Pons (tissue), 1 donor: Measurements from ENCODE around the gene GUCA1A.

Source experiments
- DNase-seq: peaks from one replicate; pipeline ENCODE4 v3.0.0-alpha.2; 2016; ENCODE audit warnings: low spot score

GUCA1A gene

DNA sequence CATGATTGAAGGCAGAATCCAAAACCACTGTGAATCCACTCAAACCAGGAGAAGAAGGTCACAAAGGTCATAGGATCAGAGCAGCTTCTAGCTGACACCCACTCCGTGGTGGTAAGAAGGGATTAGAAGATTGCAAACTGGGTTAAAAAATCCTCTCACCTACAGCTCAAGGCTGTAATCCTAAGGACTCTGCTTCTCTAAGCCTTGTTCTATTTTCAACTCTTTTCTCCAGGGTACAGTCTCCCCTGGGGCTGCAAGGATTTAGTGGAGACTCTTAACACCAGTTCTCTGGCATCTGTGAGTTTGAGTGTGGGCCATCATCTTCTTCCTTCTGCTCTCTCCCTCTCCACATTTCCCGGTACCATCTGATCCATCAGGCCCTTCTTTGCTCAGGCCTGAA is at the start of gene GUCA1A:
GUCA1A (plus strand) TSS at position 264 of the 400 bp plus-strand sequence. CDS start 250 bp downstream, outside the sequence.
- DNase-seq = no peak

DNA sequence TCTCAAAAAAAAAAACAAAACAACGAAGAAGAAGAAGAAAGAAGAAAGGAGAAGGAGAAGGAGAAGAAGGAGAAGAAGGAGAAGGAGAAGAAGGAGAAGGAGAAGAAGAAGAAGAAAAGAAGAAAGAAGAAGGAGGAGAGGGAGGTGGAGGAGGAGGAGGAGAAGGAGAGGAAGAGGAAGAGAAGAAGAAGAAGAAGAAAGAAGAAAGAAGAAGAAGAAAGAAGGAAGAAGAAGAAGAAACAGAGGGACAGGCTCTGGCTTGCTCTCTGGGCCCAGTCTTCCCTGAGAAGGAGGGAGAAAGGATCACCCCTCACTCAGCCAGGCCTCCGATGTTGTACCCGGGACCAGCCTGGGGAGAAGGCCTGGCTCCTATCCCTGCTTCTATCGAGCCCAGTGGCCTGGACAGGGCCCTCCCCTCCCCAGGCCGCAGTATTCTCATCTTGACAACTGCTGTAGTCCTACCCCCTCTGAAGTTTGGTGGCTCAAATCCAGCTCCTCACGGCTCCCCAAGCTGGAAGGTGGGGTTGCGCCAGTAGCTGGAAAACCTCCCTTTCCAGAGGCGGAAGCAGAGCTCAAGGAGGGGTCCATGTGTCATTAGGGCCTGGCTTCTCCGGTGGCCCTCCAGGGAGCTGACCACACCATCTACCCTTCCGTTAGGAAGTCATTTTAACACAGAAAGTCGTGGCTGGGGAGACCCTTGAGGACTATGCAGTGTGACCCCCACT is 49.6 kb upstream of the GUCA1A start:
- DNase-seq = no peak

DNA sequence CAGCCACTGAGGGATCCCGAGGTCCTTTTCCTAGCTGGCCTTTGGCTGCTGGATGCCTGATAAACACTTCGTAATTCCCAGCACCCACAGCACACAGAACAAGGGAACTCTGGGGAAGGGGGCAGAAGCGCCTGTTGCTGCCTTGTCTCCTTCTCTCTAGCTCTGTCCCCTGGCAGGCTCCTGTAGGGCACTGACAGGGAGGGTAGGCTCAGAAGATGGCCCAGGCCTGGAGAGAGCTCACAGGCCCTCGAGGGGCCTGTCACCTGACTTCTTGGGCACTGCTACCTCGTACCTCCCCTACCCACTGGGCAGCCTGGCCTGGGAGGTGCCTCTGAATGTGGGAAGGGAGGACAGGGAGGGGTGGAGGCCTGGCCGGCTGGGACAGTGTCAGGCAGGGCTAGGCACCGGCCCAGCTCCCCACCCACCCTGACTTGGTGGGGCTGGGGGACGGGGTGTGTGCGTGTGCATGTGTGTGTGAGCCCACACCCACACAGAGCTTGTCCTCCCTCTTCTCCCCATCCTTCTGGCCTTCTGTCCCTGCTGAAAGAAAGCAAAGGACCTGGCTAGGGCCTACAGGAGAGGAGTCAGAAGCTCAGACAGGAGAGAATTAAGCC is 48.8 kb upstream of the GUCA1A start:
- no peak for DNase-seq

DNA sequence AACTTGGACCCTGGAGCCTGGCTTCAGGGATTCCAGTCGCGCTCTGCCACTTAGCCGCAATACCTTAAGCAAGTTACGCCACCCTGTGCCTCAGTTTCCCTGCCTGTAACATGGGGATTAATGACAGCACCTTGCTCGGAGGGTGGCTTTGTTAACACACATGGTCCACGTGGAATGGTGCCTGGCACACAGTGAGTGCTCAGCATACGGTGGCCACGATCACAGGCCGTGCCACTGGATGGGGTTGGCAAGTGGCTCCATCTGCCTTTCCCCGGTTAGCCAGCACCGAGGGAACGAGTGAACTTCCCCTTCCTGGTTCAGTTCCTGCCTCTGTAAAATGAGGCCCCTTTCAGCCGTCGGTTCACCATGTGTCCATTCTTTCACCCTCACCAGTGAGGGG is 47.9 kb upstream of the GUCA1A start:
- no peak for DNase-seq

DNA sequence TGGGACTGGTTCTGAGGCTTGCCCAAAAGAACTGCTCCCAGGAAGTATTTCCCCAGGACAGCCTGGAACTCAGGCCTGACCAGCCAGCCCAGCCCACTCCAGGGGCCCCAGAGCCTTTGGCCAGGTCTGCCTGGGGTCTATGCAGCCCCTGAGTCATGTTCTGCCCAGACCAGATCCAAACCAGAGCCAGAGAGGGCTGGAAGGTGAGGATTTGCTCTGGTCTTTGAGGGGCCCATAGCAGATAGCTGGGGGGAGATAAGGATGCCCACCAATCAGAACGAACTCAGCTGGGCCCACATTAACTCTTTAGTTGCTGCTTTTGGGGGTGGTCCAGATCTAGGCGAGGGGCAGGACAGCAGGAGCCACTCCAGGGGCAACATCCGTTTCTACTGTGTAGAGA is 47.5 kb upstream of the GUCA1A start:
- no peak for DNase-seq

DNA sequence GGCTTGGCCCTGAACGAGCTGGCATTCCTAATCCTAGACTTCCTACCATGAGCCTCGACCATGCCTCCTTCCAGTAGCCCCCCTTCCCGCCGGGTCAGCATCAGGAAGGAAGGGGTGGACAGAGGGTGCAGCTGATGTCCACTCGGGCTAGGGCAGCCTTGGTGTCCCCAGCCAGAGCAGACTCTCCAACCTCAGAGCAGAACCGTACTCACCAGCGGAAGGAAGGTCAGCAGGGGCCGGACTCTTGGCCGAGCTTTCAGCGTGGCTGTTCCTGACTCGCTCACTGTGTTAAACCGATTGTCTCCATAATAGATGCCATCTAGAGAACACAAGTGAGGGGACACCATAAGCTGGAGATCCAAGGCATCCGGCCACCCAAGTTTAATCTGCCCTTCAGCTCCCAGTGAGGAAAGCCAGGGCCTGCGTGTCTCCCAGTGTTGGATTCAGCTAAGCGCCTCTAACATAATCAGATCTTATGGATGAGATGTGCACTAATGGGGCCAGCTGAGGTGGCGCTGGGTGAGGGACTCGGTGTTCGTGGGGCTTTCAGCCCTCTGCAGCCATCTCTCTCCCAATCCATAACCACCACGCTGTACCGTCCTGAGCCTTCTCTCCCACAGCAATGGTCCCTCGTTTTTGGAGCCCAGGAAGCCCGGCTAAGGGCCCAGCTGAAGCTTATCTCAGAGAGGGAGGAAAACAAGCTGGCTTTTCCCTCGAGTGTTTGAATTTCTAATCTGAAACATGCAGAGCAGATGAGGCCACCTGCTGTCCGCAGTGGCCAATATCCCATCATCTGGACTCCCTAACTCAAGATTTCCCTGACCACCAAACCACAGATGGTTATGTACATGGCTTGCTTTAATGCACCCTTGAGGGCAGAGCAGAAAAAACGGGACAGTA is 44.5 kb upstream of the GUCA1A start:
- DNase-seq = no peak

DNA sequence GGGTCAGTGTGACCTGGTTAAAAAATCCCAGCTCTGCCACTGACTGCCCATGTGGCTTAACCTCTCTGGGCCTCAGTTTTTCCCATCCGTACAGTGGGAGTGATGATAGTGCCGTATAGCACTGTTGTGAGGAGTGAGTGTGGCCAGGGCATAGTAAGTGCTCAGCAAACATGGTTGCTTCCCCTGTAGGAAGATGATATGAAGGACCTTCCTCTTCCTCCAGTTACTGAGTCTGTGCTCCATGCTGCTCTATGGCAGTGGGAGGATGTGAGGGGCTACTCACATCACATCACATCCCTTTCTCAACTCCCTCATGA is 43.8 kb upstream of the GUCA1A start:
- no peak for DNase-seq

DNA sequence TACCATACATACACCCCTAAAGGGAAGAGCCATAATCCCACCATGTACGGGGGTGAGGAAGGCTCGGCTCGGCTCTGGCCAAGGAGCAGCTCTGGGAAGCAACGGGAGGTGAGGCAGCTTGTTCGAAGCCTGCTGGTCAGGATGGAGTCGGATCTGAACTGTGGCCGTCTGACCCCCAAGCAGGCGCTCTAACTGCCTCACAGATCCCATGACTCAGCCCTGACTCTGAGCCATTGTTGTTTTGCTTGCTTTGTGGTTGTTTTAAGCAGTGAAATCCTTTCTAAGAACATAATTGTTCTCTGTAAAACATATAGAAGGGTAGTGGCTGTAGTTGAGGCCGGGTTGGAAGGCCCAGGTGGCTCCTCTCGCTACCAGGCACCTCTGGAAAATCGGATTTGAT is 41.6 kb upstream of the GUCA1A start:
- no peak for DNase-seq

DNA sequence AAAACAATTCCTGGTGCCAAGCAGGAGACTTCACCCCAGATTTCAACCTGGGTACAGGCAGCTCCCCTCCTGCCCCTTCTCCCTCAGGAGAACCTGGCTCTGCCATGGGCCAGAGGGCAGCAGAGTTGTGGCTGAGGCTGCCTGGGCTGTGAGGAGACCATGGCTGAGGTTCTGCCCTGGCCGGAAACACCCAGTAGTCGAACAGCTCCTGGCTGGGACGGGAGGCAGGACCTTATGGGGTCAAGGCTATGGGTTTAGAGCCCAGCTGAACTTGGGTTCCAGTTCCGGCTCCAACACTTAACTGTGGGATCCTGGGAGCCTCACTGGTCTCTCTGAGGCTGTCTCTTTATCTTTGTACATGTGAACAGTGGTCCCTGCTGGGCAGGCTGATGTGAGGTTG is 39.2 kb upstream of the GUCA1A start:
- no peak for DNase-seq

DNA sequence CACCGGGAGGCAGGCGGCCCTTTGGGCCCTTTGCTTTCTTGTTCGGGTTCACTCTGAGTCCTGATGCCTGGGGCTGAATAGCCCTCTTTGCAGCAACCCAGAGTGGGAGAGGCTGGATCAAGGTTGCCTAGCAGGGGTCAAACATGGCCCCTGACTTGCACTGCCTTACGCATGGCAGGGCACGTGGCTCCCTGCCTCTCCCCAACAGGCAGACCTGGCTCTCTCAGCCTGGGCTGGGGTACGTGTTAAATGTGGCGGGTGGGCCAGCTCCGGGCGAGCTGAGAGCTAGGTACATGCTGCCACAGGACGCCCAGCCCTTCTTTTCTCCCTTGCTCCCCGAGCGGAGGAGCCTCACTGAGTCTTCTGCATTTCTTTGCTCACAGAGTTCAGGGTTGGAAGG is 38.0 kb upstream of the GUCA1A start:
- no peak for DNase-seq

DNA sequence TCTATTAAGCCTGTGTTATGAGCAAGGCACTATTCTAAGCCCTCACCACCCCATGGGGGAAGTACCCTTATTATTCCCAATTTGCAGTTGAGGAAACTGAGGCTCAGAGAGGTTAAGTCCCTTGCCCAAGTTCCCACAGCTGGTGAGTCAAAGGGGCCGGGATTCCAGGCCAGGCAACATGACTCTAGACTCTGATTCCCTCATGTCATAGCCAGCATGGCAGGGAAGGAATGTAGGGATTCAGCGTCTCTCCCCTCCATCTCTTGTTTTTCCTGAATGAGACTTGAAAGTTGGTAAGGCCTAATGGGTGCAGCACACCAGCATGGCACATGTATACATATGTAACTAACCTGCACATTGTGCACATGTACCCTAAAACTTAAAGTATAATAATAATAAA is 37.4 kb upstream of the GUCA1A start:
- DNase-seq = no peak

DNA sequence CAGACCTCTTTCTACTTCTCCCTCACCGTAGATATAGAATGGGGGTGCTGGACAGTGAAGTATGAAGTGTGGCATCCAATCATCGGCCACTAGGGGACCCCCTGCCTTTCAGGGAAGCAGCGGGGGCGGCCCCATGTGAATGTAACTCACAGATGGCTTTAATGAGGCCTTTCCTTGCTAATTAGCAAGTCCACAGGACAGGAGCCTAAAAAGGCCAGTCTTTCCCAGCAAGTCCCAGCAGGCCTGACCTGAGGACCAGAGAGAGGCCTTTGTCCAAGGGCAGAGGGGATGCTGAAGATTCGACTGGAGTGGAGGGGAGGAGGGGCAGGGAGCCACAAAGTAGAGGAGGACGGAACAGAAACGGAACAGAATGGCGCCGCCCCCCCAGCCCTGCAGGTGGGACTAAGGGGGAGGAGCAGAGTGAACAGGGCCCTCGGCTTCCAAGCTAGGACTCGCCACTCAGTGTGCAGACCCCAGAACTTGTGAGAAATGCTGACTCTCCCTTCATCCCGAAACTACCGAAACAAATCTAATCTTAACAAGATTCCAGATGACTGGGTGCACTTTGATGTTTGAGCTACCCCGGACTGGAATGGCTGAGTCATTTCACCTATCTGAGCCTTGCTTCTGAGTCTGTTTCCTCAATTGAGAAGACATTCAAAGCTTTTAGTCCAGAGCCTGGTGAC is 36.5 kb upstream of the GUCA1A start:
- DNase-seq = no peak

DNA sequence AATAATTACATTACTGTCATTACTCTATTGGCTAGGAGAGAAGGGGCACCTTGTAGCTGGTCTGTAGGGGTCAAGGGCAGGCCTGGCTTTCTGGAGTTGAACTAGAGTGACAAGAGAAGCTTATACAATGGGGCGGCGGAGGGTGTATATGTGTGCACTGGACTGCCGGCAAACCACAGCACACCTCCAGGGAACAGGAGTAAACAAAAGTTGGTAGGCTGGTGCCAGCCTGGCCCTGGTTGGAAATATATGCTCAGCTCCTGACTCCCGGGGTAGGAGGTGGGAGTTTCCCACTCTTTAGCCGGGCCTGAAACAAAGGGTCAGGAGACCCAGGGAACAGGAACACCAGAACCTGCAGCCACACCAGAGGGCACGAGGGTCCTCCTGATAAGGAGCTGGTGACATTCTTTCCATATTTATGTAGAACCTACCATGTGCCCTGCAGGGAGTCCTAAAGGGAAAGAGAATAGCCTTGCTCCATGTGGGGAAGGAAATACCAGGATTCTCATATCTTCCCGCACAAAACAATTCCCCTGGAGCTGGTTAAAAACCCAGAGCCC is 35.9 kb upstream of the GUCA1A start:
- DNase-seq = no peak

DNA sequence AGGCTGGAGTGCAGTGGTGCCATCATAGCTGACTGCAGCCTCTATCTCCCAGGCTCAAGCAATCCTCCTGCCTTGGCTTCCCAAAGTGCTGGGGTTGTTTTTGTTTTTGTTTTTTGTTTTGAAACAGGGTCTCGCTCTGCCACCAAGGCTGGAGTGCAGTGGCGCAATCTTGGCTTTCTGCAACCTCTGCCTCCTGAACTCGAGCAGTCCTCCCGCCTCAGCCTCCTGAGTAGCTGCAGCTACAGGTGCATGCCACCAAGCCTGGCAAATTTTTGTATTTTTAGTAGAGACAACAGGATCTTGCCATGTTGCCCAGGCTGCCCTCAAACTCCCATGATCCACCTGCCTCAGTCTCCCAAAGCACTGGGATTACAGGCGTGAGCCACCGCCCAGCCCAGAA is 35.0 kb upstream of the GUCA1A start:
- no peak for DNase-seq

DNA sequence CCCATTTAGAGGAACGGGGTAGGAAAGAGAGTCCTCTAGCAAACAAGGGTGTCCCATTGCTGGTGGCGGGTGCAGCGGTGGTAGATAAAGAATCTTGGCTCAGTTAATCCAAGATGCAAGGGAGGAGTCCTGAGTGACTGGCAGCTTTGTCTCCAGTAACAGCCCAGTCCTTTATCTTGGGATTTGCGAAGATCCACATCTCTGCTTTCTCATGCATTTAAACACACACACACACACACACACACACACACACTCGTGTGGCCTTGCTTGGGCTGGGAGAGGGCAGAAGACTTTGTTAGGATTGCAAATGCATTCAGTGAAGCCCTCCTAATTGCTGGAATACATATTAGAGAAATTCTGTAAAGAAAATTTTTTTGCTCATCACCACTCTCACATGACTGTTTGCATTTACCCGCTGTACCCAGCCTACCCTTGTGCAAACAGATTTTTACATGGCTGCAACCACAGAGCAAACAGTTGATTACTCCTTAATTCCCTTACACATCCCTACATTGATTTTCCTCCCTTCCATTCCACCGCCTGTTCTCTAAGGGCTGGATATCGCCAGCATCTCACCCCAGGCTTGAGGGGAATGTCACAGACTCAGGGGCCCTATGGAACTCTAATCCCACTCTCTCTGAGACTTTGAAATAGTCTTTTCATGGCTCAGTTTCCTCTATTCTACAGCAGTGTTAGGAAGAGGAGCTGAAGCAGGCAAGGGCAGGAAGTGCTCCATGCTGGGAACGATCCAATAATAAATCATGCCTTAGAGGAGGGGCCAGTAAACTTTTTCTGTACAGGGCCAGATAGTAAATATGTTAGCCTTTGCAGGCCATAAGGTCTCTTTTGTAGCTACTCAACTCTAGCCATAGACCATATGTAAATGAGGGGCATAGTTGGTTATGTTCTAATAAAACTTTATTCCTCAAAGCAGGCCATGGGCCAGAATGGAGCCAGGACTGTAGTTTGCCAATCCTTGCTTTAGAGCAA is 34.2 kb upstream of the GUCA1A start:
- no peak for DNase-seq

DNA sequence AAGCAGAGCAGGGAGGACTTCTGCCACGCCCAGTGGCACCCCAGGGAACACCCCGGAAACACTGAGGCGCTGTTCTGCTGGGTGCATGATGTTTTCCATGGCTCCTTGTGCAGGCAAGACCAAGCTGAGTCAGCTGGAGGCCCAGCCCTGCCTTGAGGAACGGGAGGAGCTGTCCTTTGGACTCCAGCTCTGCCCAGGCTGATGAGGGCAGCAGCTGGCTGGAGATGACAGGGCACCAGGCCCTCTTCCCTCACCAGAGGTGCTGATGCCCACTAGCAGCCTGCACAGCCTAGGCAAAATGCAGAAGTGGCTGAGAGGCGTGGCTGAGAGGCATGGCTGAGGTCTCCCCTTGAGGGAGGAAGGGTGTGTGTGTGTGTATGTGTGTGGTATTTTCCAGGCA is 33.1 kb upstream of the GUCA1A start:
- DNase-seq = no peak

DNA sequence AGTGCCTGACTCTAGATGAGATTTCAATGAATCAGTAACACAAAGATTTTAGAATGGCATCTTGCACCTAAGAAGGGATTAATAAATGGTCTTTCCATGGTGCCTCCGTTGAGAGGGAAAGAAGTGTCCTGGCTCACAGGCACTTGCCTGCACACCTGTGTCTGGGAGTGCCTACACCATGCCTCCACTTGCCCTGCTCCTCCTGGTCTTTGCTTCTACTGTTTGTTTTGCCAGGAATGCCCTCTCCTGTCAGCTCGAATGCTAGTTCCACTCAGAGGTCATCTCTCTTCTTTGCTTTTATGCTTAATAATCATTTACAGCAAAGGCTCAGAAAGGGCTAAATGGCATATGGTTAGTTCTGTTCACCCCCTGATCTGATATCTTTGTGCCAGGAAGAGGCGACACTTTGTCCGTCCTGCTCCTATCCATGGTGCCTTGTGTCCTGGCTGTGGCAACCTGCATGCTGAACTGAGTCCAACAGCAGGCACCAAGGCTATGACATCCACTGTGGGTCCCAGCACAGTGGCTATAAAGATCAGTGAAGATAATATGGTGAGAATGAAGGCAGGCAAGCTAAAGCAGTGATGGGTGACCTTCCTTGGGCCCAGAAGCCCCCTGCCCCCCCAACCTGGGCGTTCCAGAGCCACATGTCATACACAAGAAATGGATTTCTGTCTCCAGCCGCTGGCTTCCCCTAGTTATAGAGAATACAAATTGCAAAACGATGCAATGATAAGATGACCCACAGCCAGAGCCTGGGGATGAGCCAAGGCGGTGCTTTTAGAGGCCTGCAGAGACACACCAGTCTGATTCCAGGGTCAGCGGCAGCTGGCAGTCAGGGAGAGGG is 32.2 kb upstream of the GUCA1A start:
- no peak for DNase-seq

DNA sequence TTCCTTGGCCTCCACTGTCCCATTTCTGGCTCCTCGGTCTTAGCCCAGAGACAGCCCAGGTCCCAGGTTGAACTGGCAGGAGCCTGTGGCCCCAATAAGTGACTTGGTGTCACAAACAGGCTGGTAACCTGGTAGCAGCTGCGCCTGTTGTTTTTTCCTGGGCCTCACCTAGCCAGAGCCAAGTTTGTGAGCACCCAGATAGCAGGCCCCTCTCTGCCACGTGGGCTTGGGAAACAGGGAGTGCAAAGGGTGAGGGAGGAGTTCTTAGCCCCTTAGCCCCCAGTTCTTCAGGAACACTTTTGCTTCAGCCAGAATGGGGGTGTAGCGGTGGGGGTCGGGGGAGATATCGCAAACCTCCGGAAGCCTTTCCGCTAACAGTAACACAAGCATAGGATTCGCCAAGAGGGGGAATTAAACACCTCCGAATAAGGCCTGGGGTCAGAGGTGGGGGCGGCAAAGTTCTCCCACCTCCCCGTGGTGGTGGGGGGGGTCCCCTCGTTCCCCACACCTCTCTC is 31.5 kb upstream of the GUCA1A start:
- no peak for DNase-seq

DNA sequence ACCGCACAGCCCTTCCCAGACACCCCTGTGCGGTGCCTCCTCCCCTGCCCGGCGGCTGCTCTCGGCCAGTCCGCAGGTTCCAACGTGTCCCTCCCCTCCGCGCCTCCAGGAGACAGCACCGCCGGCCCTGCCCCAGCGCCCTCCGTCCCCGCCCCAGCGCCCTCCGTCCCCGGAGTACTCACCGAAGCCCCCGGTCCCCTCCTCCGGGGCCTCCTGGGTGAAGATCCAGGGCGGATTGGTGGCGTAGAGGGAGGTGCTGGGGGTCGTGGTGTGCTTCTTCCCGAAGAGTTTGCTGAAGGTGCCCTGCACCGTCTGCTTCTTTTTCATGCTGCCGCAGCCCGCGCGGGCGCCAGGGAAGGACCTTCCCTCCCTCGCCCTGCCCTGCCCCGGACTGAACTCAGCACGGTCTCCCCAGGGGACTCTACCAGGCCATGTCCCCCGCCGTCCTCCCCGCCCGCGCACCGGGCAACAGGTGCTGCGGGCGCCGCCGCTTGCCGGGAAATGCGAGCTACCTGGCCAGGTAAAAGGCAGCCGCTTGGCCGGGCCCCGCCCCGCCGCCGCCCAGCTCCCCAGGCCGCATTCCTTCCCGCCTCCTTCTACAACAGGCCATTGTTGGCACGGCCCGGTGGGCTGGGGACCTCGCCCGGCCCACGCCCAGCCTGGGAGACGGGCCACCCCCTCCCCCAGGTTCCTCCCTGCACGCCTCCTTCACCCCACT is 30.9 kb upstream of the GUCA1A start, which contains the start of gene C6orf132:
C6orf132 (minus strand) TSS at position 503 of the 718 bp plus-strand sequence; CDS start at position 327, 176 bp downstream.
- DNase-seq = no peak
